ENCODE measurements around the gene DHH. TPM values are rescaled to one million over a fixed set of nuclear protein-coding genes. Genes with fewer than 3 reads are reported as not detected.

DHH gene
- total RNA-seq = 0.07 and 0.13 TPM in 2 replicates

DNA sequence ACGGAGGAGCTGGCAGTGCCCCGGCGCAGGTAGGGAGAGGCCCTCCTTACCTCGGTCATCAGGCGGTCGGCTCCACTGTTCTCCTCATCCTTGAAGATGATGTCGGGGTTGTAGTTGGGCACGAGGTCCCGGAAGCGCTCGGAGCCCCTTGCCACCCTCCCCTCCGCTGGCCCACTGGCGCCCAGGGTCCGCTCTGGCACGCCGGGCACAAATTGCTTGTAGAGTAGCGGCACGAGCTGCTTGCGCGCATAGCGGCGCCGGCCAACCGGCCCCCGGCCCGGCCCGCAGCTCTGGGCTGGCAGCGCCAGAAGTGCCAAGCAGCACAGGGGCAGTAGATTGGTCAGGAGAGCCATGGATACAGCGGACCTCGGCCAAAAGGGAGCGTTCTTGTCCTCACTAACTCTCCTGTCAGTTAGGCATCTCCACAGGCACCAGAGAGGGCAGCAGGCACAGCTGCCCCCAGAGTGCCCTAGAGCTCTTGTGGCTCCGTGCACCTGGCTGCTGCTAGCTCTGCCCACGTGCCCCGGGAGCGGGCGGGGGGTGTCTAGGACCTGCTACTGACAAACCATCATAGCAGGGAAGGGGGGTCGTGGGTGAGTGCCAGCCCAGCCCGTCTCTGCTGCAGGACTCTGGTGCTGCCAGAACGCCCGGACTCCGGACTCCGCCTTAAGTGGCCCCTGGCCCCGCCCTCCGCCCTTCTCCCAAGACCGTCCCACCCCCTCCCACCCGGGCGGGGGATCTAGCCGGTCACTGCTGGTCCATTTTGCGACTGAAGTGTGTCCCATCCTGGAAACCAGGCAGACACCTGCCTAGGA lies at the start of gene DHH:
Gene DHH, minus strand, starts transcription at position 642 of the 815 bp plus-strand sequence. Its CDS starts 289 bp downstream, at position 353.

GRCh38 chr12:49131051-49131893 lies 36.7 kb upstream of the DHH start, which contains the start of gene TUBA1B:
TSS of gene TUBA1B (minus strand) at chr12:49131395. CDS start at chr12:49131300, 95 bp downstream.

GRCh38 chr12:49110464-49111155 lies 16.0 kb upstream of the DHH start, which contains the start of gene LMBR1L:
TSS of gene LMBR1L (minus strand) at chr12:49110847. CDS start at chr12:49110555, 292 bp downstream.

GRCh38 chr12:49069507-49070346 lies 24.9 kb downstream of the DHH start, which contains the start of gene RHEBL1:
TSS of gene RHEBL1 (minus strand) at chr12:49069979. CDS start at chr12:49069785, 194 bp downstream.

GRCh38 chr12:49060237-49061156 lies 34.1 kb downstream of the DHH start, which contains the start of gene KMT2D:
TSS of gene KMT2D (minus strand) at chr12:49060794. CDS start at chr12:49055324, 5,470 bp downstream.

Other genes with a start within 250 kb of the DHH start
- 68.0 and 85.8 TPM in 2 replicates for gene DDX23, start 242.6 kb downstream of the DHH start, total RNA-seq
- 0.26 and 0.30 TPM in 2 replicates for gene RND1, start 228.9 kb downstream of the DHH start, total RNA-seq
- gene FKBP11, start 169.3 kb downstream of the DHH start, total RNA-seq = 36.6 and 45.0 TPM in 2 replicates
- gene ARF3, start 137.3 kb downstream of the DHH start, total RNA-seq = 37.1 and 42.7 TPM in 2 replicates
- 0.17 TPM in 1 of 2 replicates, not detected in the other for gene WNT10B, start 123.1 kb downstream of the DHH start, total RNA-seq
- not detected in 2 replicates for gene WNT1, start 116.5 kb downstream of the DHH start, total RNA-seq
- 0.20 and 0.30 TPM in 2 replicates for gene DDN, start 95.4 kb downstream of the DHH start, total RNA-seq
- gene PRKAG1, start 76.0 kb downstream of the DHH start, total RNA-seq = 56.9 and 65.5 TPM in 2 replicates
- 63.9 and 73.0 TPM in 2 replicates for gene KMT2D, start 34.0 kb downstream of the DHH start, total RNA-seq
- gene RHEBL1, start 24.8 kb downstream of the DHH start, total RNA-seq = 0.23 and 0.59 TPM in 2 replicates
- gene LMBR1L, start 16.0 kb upstream of the DHH start, total RNA-seq = 42.7 and 47.0 TPM in 2 replicates
- 945 and 1,479 TPM in 2 replicates for gene TUBA1B, start 36.6 kb upstream of the DHH start, total RNA-seq
- gene TUBA1A, start 94.3 kb upstream of the DHH start, total RNA-seq = 495 and 558 TPM in 2 replicates
- 303 and 344 TPM in 2 replicates for gene TUBA1C, start 170.3 kb upstream of the DHH start, total RNA-seq
- 0.33 and 1.9 TPM in 2 replicates for gene PRPH, start 200.3 kb upstream of the DHH start, total RNA-seq
- gene TROAP, start 228.5 kb upstream of the DHH start, total RNA-seq = 2.4 and 3.4 TPM in 2 replicates
- 0.07 TPM in 2 replicates for gene C1QL4, start 242.4 kb upstream of the DHH start, total RNA-seq

Measured in smooth muscle cell of the pulmonary artery (primary cell).